ENCODE measurements around the gene TM7SF3.
"Not testable (repeated sequence)": the region's sequence is repeated elsewhere in the genome, so short reads cannot be mapped to it uniquely, and the experiment has no call there.

The TM7SF3 gene, protein sequence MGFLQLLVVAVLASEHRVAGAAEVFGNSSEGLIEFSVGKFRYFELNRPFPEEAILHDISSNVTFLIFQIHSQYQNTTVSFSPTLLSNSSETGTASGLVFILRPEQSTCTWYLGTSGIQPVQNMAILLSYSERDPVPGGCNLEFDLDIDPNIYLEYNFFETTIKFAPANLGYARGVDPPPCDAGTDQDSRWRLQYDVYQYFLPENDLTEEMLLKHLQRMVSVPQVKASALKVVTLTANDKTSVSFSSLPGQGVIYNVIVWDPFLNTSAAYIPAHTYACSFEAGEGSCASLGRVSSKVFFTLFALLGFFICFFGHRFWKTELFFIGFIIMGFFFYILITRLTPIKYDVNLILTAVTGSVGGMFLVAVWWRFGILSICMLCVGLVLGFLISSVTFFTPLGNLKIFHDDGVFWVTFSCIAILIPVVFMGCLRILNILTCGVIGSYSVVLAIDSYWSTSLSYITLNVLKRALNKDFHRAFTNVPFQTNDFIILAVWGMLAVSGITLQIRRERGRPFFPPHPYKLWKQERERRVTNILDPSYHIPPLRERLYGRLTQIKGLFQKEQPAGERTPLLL

DNA sequence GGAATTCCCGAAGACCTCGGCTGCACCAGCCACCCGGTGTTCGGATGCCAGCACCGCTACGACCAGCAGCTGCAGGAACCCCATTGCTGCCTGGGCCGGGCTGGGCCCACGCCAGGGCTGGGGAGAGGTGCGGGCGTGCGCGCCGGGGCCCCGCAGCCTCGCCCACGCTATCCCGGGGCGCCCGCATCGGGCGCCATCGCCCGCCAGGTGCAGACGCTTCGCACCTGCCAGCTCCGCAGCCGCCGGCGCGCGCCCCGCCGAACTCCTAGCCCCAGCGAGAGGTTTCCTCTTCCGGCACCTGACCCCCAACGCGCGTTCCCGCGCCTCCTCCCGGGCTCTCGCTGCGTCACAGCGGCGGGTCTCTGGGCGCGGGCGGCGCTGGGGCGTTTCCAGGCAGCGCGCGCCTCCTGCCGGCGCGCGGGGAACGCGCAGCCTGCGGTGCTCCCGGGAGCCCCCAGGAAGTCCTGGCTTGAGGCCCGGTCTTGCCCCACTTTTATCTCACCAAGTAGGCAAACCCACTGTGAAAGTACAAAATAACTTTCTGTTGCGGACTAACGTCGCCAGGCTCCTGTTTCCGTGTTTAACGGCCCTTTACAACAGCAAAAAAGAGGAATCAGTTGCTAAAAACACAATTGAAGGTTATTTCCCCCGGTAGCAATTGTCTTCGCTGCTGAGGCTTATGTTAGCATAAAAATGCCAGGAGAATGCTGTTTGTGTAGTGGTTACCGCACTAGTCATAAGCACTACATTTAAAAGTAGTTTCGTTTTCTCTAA, at the start of gene TM7SF3:
Gene TM7SF3 (minus strand): TSS at position 300 of the 774 bp plus-strand sequence. CDS start 216 bp downstream, at position 84.
- H3K9me3 ChIP-seq (ENCODE audit: control insufficient read depth in 1 of 2, low read length in 2 of 2), result no peaks in the 10 kb centered on the region
- no peaks in the 10 kb centered on the region for H3K27me3 ChIP-seq (ENCODE audit: low read depth, low read length)
- H3K4me3 ChIP-seq (ENCODE audit: low read depth in 1 of 2, low read length in 2 of 2), result peak within 1 kb of the TSS; percentile 92 to 96
- H3K4me1 ChIP-seq (ENCODE audit: control insufficient read depth in 1 of 2, insufficient read depth in 2 of 2, low read length in 2 of 2), result peaks cover 20 to 36% of the 10 kb centered on the region in 2 donors
- H3K36me3 ChIP-seq (ENCODE audit: control insufficient read depth in 1 of 2, insufficient read depth in 2 of 2, low read length in 2 of 2), result peaks cover 0 to 5% of the 10 kb centered on the region in 2 donors
- peak within 1 kb of the TSS; percentile 89 for H3K27ac ChIP-seq (ENCODE audit: low read length)

DNA sequence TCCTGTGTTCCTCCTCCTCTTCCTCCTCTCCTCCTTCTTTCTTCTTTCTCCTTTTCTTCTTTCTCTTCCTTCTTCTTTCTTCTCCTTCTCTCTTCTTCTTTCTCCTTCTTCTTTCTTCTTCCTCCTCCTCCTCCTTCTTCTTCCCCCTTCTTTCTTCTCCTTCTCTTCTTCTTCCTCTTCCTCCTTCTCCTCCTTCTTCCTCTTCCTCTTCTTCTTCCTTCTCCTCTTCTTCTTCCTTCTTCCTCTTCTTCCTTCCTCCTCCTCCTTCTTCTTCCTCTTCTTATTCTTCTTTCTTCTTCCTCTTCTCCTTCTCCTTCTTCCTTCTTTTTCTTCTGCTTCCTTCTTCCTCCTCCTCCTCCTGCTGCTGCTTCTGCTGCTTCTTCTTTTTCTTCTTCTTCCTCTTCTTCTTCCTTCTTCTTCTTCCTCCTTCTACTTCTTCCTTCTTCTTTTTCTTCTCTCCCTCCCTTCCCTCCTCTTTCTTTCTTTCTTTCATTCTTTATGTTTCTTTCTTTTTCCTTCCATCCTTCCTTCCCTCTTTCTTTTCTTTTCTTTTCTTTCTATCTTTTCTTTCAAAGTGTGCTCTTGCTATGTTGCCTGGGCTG, 49.2 kb upstream of the TM7SF3 start:
- no peak overlapping the region for H3K4me3 ChIP-seq (ENCODE audit: low read depth in 1 of 2, low read length in 2 of 2)
- H3K27ac ChIP-seq (ENCODE audit: low read length), result no peak overlapping the region
- no peaks in the 10 kb centered on the region for H3K27me3 ChIP-seq (ENCODE audit: low read depth, low read length)
- H3K4me1 ChIP-seq (ENCODE audit: control insufficient read depth in 1 of 2, insufficient read depth in 2 of 2, low read length in 2 of 2), result no peaks in the 10 kb centered on the region
- H3K36me3 ChIP-seq (ENCODE audit: control insufficient read depth in 1 of 2, insufficient read depth in 2 of 2, low read length in 2 of 2), result no peaks in the 10 kb centered on the region
- no peaks in the 10 kb centered on the region for H3K9me3 ChIP-seq (ENCODE audit: control insufficient read depth in 1 of 2, low read length in 2 of 2)

DNA sequence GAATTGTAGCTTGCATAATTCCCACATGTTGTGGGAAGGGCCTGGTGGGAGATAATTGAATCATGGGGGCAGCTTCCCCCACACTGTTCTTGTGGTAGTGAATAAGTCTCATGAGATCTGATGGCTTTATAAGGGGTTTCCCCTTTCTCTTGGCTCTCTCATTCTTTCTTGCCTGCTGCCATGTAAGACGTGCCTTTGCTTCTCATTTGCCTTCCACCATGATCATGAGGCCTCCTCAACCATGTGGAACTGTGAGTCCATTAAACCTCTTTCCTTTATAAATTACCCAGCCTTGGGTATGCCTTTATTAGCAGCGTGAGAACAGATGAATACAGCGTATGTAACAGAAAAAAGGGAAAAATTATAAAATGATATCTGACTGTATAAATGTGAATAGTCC, 47.1 kb upstream of the TM7SF3 start:
- no peaks in the 10 kb centered on the region for H3K4me1 ChIP-seq (ENCODE audit: control insufficient read depth in 1 of 2, insufficient read depth in 2 of 2, low read length in 2 of 2)
- no peak overlapping the region for H3K4me3 ChIP-seq (ENCODE audit: low read depth in 1 of 2, low read length in 2 of 2)
- H3K27ac ChIP-seq (ENCODE audit: low read length), result no peak overlapping the region
- H3K27me3 ChIP-seq (ENCODE audit: low read depth, low read length), result no peaks in the 10 kb centered on the region
- no peaks in the 10 kb centered on the region for H3K36me3 ChIP-seq (ENCODE audit: control insufficient read depth in 1 of 2, insufficient read depth in 2 of 2, low read length in 2 of 2)
- no peaks in the 10 kb centered on the region for H3K9me3 ChIP-seq (ENCODE audit: control insufficient read depth in 1 of 2, low read length in 2 of 2)

DNA sequence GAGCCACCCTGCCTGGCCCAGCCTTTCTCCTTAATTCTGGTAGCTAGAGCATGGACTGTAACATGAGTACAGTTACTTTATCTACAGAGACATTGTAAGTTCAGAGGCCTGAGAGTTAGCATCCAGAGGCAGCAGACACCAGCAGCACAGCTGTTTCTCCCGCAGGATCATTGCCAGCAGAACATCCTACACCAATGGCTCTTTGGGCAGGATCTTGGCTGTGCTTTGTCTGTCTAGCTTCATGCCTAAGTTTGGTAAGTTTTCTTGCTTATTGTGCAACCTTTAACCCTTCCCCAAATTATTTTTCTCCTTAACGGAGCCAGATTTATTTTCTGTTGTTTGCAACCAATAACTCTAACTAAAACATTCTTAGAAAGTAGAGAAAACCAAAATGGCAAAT, 46.6 kb upstream of the TM7SF3 start:
- Histone ChIP-seq H3K27ac (ENCODE audit: low read length) (no peak overlapping the region), H3K27me3 (ENCODE audit: low read depth, low read length) (no peaks in the 10 kb centered on the region), H3K9me3 (ENCODE audit: control insufficient read depth in 1 of 2, low read length in 2 of 2) (no peaks in the 10 kb centered on the region), H3K4me1 (ENCODE audit: control insufficient read depth in 1 of 2, insufficient read depth in 2 of 2, low read length in 2 of 2) (no peaks in the 10 kb centered on the region), H3K36me3 (ENCODE audit: control insufficient read depth in 1 of 2, insufficient read depth in 2 of 2, low read length in 2 of 2) (no peaks in the 10 kb centered on the region), H3K4me3 (ENCODE audit: low read depth in 1 of 2, low read length in 2 of 2) (no peak overlapping the region)

DNA sequence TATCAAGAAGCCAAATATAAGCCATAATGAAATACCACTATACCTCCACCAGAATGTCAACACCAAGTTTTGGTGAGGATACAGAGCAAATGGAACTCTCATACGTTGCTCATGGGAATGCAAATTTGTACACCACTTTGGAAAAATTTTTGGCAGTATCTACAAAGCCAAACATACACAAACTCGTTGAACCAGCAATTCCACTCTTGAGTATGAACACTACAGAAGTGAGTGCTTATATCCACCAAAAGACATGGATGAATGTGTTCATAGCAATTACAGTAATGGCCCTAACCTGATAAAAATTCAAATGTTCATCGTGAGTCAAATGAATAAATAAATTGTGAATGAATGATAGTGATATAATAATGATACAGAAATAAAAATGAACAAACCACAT, 43.4 kb upstream of the TM7SF3 start:
- Histone ChIP-seq H3K4me1 (ENCODE audit: control insufficient read depth in 1 of 2, insufficient read depth in 2 of 2, low read length in 2 of 2) (no peaks in the 10 kb centered on the region), H3K27me3 (ENCODE audit: low read depth, low read length) (no peaks in the 10 kb centered on the region), H3K4me3 (ENCODE audit: low read depth in 1 of 2, low read length in 2 of 2) (no peak overlapping the region), H3K36me3 (ENCODE audit: control insufficient read depth in 1 of 2, insufficient read depth in 2 of 2, low read length in 2 of 2) (no peaks in the 10 kb centered on the region), H3K9me3 (ENCODE audit: control insufficient read depth in 1 of 2, low read length in 2 of 2) (no peaks in the 10 kb centered on the region), H3K27ac (ENCODE audit: low read length) (no peak overlapping the region)

DNA sequence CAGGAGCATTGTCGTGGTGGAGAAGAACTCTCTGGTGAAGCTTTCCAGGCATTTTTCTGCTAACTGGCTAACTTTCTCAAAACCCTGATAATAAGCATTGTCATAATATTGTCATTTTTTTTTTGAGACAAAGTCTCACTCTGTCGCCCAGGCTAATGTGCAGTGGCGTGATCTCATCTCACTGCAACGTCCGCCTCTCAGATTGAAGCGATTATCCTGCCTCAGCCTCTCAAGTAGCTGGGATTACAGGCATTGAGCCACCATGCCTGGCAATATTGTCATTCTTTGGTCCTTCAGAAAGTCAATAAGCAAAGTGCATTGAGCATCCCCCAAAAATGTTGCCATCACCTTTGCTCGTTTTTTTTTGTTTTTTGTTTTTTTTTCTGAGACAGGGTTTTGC, 41.8 kb upstream of the TM7SF3 start:
- no peak overlapping the region for H3K27ac ChIP-seq (ENCODE audit: low read length)
- H3K4me1 ChIP-seq (ENCODE audit: control insufficient read depth in 1 of 2, insufficient read depth in 2 of 2, low read length in 2 of 2), result no peaks in the 10 kb centered on the region
- H3K9me3 ChIP-seq (ENCODE audit: control insufficient read depth in 1 of 2, low read length in 2 of 2), result no peaks in the 10 kb centered on the region
- H3K4me3 ChIP-seq (ENCODE audit: low read depth in 1 of 2, low read length in 2 of 2), result no peak overlapping the region
- H3K36me3 ChIP-seq (ENCODE audit: control insufficient read depth in 1 of 2, insufficient read depth in 2 of 2, low read length in 2 of 2), result no peaks in the 10 kb centered on the region
- H3K27me3 ChIP-seq (ENCODE audit: low read depth, low read length), result no peaks in the 10 kb centered on the region

DNA sequence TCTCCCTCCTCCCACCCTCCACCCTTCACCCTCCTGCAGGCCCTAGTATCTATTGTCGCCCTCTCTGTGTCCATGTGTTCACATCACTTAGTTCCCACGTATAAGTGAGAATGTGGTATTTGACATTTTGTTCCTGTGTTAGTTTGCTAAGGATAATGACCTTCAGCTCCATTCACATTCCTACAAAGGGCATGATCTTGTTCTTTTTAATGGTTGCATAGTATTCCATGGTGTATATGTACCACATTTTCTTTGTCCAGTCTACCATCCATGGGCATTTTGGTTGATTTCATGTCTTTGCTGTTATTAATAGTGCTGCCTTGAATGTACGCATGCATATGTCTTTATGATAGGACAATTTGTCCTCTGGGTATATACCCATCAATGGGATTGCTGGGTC, 38.6 kb upstream of the TM7SF3 start:
- H3K4me1 ChIP-seq (ENCODE audit: control insufficient read depth in 1 of 2, insufficient read depth in 2 of 2, low read length in 2 of 2), result no peaks in the 10 kb centered on the region

DNA sequence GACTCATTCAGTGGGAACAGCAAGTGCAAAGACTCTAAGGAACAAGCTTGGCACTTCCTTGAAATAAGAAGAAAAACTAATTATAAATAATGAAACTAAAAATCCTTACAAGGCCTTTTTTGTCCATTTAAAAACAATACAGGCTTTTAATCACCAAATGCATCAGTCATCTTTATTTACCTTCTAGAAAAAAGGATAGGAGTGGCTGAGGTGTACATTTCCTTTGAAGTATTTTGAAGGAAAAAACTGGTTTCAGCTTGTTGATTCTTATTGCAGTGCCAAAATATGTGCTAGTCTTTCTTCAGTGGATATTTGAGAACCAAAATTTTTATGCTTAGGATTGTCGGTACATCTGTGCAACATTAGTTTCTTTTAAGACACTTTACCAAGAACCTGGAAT, 38.0 kb upstream of the TM7SF3 start:
- no peaks in the 10 kb centered on the region for H3K36me3 ChIP-seq (ENCODE audit: control insufficient read depth in 1 of 2, insufficient read depth in 2 of 2, low read length in 2 of 2)
- no peaks in the 10 kb centered on the region for H3K9me3 ChIP-seq (ENCODE audit: control insufficient read depth in 1 of 2, low read length in 2 of 2)
- no peak overlapping the region for H3K4me3 ChIP-seq (ENCODE audit: low read depth in 1 of 2, low read length in 2 of 2)
- H3K4me1 ChIP-seq (ENCODE audit: control insufficient read depth in 1 of 2, insufficient read depth in 2 of 2, low read length in 2 of 2), result no peaks in the 10 kb centered on the region
- H3K27ac ChIP-seq (ENCODE audit: low read length), result no peak overlapping the region
- no peaks in the 10 kb centered on the region for H3K27me3 ChIP-seq (ENCODE audit: low read depth, low read length)

More for the DNA sequence above, 38.6 kb upstream of the TM7SF3 start:
- no peaks in the 10 kb centered on the region for H3K9me3 ChIP-seq (ENCODE audit: control insufficient read depth in 1 of 2, low read length in 2 of 2)
- no peaks in the 10 kb centered on the region for H3K27me3 ChIP-seq (ENCODE audit: low read depth, low read length)
- no peak overlapping the region for H3K4me3 ChIP-seq (ENCODE audit: low read depth in 1 of 2, low read length in 2 of 2)
- H3K27ac ChIP-seq (ENCODE audit: low read length), result no peak overlapping the region
- no peaks in the 10 kb centered on the region for H3K36me3 ChIP-seq (ENCODE audit: control insufficient read depth in 1 of 2, insufficient read depth in 2 of 2, low read length in 2 of 2)

DNA sequence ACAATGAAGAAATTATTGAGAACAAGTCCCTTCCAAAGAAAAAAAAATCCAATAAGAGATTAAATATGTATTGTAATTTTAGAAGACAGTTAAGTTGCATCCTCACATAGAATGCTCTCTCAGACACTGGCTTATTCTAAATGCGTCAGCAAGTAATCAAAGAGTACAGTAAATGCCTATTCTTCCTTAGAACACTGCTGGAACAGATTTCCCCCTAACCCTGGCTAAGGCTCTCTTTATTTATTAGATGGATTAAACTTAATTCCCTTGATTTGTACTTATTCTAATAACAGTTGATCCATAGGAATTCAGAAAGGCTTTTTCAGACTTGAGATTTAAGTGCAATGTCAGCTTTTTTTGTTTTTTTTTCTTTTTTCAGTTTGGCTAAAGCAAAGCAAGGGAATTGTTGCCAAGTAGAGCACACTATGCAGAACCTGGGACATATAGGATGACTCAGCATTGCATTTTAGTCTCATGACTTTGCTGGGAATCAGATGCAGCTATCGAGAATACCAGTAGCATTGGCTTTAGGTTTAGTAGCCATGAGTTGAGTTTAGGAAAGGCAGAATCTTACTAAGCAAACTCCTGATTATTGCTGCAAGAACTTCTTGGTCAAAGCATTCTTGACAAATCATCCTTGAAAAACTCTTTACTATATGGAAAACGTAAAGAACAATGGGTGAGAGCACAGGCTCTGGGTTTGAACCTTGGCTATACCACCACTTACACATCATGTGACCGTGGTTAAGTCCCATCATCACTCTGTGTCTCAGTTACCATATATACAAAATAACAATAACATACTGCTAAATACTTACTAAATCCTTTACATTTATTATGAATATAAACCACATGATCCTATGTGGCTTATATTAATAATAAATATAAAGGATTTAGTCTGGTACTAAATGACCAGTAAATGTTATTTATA, 34.9 kb upstream of the TM7SF3 start:
- Histone ChIP-seq H3K4me3 (ENCODE audit: low read depth in 1 of 2, low read length in 2 of 2) (no peak overlapping the region), H3K27ac (ENCODE audit: low read length) (no peak overlapping the region), H3K36me3 (ENCODE audit: control insufficient read depth in 1 of 2, insufficient read depth in 2 of 2, low read length in 2 of 2) (no peaks in the 10 kb centered on the region), H3K27me3 (ENCODE audit: low read depth, low read length) (no peaks in the 10 kb centered on the region), H3K9me3 (ENCODE audit: control insufficient read depth in 1 of 2, low read length in 2 of 2) (no peaks in the 10 kb centered on the region), H3K4me1 (ENCODE audit: control insufficient read depth in 1 of 2, insufficient read depth in 2 of 2, low read length in 2 of 2) (no peaks in the 10 kb centered on the region)

DNA sequence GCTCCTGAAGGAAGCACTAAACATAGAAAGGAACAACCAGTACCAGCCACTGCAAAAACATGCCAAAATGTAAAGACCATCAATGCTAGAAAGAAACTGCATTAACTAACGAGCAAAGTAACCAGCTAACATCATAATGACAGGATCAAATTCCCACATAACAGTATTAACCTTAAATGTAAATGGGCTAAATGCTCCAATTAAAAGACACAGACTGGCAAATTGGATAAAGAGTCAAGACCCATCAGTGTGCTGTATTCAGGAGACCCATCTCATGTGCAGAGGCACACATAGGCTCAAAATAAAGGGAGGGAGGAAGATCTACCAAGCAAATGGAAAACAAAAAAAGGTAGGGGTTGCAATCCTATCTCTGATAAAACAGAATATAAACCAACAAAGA, 27.8 kb upstream of the TM7SF3 start:
- not testable (repeated sequence) for H3K4me1 ChIP-seq (ENCODE audit: control insufficient read depth in 1 of 2, insufficient read depth in 2 of 2, low read length in 2 of 2); H3K27me3 ChIP-seq (ENCODE audit: low read depth, low read length); H3K36me3 ChIP-seq (ENCODE audit: control insufficient read depth in 1 of 2, insufficient read depth in 2 of 2, low read length in 2 of 2); H3K27ac ChIP-seq (ENCODE audit: low read length); H3K4me3 ChIP-seq (ENCODE audit: low read depth in 1 of 2, low read length in 2 of 2); H3K9me3 ChIP-seq (ENCODE audit: control insufficient read depth in 1 of 2, low read length in 2 of 2)

All from muscle layer of duodenum (tissue), 2 donors.